Ishikawa (cell line): ENCODE results near the gene MRPL11.
A peak's percentile ranks its signal among the peaks of the same experiment; 100 is the strongest.

Source experiments
- CEBPB ChIP-seq: IDR thresholded peaks from 2 replicates; pipeline ENCODE4 v1.6.1; 2012
- CREB1 ChIP-seq: IDR thresholded peaks from 2 replicates; pipeline ENCODE4 v1.6.1; 2012; ENCODE audit warnings: low read depth
- EGR1 ChIP-seq: IDR thresholded peaks from 2 replicates; pipeline ENCODE4 v1.6.1; 2012
- EP300 ChIP-seq: IDR thresholded peaks from 2 replicates; pipeline ENCODE4 v1.6.1; 2012; ENCODE audit warnings: borderline replicate concordance
- FOXM1 ChIP-seq: IDR thresholded peaks from 2 replicates; pipeline ENCODE4 v1.6.1; 2012; ENCODE audit warnings: low read depth, borderline replicate concordance
- MAX ChIP-seq: IDR thresholded peaks from 2 replicates; pipeline ENCODE4 v1.6.1; 2012
- NFIC ChIP-seq: IDR thresholded peaks from 2 replicates; pipeline ENCODE4 v1.6.1; 2012
- RAD21 ChIP-seq: IDR thresholded peaks from 2 replicates; pipeline ENCODE4 v1.6.1; 2012; ENCODE audit warnings: low read depth
- TAF1 ChIP-seq: IDR thresholded peaks from 2 replicates; pipeline ENCODE4 v1.6.1; 2012; ENCODE audit warnings: low read depth, mild to moderate bottlenecking
- TCF12 ChIP-seq: IDR thresholded peaks from 2 replicates; pipeline ENCODE4 v1.6.1; 2012; ENCODE audit warnings: low read depth
- TEAD4 ChIP-seq: IDR thresholded peaks from 2 replicates; pipeline ENCODE4 v1.6.1; 2012
- YY1 ChIP-seq: IDR thresholded peaks from 2 replicates; pipeline ENCODE4 v1.6.1; 2012; ENCODE audit warnings: low read depth
- ZBTB7A ChIP-seq: IDR thresholded peaks from 2 replicates; pipeline ENCODE4 v1.6.1; 2012; ENCODE audit warnings: low read depth
- TF ChIP-seq, protein P1 (sequence below): IDR thresholded peaks from 2 replicates; pipeline ENCODE4 v1.6.1; 2012
- TF ChIP-seq, protein P2 (sequence below): IDR thresholded peaks from 2 replicates; pipeline ENCODE4 v1.6.1; 2012; ENCODE audit warnings: low read depth, mild to moderate bottlenecking

Gene MRPL11

DNA sequence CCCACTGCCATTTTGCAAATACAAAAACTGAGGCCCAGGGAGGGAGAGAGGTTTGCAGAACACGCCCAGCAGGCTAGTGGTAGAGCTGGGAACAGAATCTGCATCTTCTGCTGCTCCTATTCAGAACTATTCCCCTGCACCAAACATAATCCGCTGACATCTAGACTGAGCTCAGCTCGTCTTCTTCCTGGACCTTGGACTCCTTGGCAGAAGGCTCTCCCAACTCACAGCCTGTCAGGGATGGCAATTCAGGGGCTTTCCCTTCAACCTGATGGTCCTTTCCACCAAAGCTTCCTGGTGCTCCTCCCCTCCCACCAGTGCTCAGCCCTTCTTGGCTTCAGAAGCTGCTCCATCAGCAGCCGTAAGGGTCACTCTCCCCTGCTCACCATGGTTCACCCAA, 27.3 kb downstream of the MRPL11 start:
- TF ChIP-seq ZBTB7A (no peak), TEAD4 (no peak), EP300 (no peak), CREB1 (no peak), TAF1 (no peak)
- TF ChIP-seq, protein P1, sequence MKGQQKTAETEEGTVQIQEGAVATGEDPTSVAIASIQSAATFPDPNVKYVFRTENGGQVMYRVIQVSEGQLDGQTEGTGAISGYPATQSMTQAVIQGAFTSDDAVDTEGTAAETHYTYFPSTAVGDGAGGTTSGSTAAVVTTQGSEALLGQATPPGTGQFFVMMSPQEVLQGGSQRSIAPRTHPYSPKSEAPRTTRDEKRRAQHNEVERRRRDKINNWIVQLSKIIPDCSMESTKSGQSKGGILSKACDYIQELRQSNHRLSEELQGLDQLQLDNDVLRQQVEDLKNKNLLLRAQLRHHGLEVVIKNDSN, result no peak

GRCh38 chr11:66410191-66410590, 28.5 kb downstream of the MRPL11 start:
- no peak for TF ChIP-seq MAX
- TF ChIP-seq, protein P1, result no peak
- TF ChIP-seq TCF12, result no peak
- TF ChIP-seq TEAD4, result no peak
- TF ChIP-seq RAD21, result no peak
- no peak for TF ChIP-seq NFIC

GRCh38 chr11:66409226-66409625, 29.4 kb downstream of the MRPL11 start:
- no peak for TF ChIP-seq EP300
- no peak for TF ChIP-seq TAF1
- no peak for TF ChIP-seq TCF12
- TF ChIP-seq TEAD4, result no peak
- no peak for TF ChIP-seq CEBPB
- TF ChIP-seq MAX, result no peak
- no peak for TF ChIP-seq CREB1
- no peak for TF ChIP-seq NFIC
- no peak for TF ChIP-seq EGR1
- no peak for TF ChIP-seq RAD21

- TF ChIP-seq TAF1 (no peak), TEAD4 (peak; percentile 8; the same call in 1 of the 2 replicates), CEBPB (no peak), RAD21 (peak; percentile 92), NFIC (no peak), FOXM1 (no peak), YY1 (no peak), TCF12 (no peak), EGR1 (no peak), ZBTB7A (no peak; the same call in 1 of the 2 replicates), EP300 (peak; percentile 55; the same call in 1 of the 2 replicates), CREB1 (0 out of 2 replicates have a peak, but pooled peaks have one; percentile 45), MAX (peak; percentile 68)
- TF ChIP-seq, protein P2, sequence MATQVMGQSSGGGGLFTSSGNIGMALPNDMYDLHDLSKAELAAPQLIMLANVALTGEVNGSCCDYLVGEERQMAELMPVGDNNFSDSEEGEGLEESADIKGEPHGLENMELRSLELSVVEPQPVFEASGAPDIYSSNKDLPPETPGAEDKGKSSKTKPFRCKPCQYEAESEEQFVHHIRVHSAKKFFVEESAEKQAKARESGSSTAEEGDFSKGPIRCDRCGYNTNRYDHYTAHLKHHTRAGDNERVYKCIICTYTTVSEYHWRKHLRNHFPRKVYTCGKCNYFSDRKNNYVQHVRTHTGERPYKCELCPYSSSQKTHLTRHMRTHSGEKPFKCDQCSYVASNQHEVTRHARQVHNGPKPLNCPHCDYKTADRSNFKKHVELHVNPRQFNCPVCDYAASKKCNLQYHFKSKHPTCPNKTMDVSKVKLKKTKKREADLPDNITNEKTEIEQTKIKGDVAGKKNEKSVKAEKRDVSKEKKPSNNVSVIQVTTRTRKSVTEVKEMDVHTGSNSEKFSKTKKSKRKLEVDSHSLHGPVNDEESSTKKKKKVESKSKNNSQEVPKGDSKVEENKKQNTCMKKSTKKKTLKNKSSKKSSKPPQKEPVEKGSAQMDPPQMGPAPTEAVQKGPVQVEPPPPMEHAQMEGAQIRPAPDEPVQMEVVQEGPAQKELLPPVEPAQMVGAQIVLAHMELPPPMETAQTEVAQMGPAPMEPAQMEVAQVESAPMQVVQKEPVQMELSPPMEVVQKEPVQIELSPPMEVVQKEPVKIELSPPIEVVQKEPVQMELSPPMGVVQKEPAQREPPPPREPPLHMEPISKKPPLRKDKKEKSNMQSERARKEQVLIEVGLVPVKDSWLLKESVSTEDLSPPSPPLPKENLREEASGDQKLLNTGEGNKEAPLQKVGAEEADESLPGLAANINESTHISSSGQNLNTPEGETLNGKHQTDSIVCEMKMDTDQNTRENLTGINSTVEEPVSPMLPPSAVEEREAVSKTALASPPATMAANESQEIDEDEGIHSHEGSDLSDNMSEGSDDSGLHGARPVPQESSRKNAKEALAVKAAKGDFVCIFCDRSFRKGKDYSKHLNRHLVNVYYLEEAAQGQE, result peak; percentile 52
- TF ChIP-seq, protein P1, result no peak
Observed at GRCh38 chr11:66408488-66409214, 30.0 kb downstream of the MRPL11 start.

- TF ChIP-seq ZBTB7A (no peak), EGR1 (no peak), FOXM1 (no peak)
Observed at GRCh38 chr11:66407651-66408050, 31.0 kb downstream of the MRPL11 start.

DNA sequence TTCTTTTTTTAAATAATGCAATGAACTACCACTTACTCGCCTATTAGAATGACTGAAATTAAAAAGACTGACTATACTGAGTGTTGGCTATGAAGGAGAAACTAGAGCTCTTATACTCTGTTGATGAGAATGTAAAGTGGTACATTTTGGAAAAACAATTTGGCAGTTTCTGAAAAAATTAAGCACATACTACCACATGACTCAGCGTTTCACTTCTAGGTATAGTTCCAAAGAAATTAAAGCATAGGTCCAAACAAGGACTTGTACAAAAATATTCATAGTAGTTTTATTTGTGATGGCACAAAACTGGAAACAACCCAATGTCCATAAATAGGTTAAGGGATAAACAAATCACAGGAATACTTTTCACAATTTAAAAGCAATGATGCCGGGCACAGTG, 44.7 kb downstream of the MRPL11 start:
- no peak for TF ChIP-seq YY1
- TF ChIP-seq RAD21, result no peak
- no peak for TF ChIP-seq ZBTB7A
- no peak for TF ChIP-seq EP300
- TF ChIP-seq FOXM1, result no peak
- TF ChIP-seq, protein P1, result no peak
- TF ChIP-seq CREB1, result no peak
- TF ChIP-seq MAX, result no peak
- no peak for TF ChIP-seq TAF1
- no peak for TF ChIP-seq TEAD4
- no peak for TF ChIP-seq CEBPB

GRCh38 chr11:66391322-66391721, 47.3 kb downstream of the MRPL11 start:
- no peak for TF ChIP-seq TEAD4
- TF ChIP-seq ZBTB7A, result no peak
- TF ChIP-seq, protein P1, result no peak
- no peak for TF ChIP-seq FOXM1
- TF ChIP-seq CEBPB, result no peak
- TF ChIP-seq EGR1, result no peak
- no peak for TF ChIP-seq MAX
